MCF 10A (cell line): ENCODE measurements around the gene CISD3. TPM values are rescaled to one million over a fixed set of nuclear protein-coding genes. Genes with fewer than 3 reads are reported as not detected.

Experiments
- BruUV-seq: library from RNA; stranded (reverse); fragments of 400-500 nt; replicated peaks from 2 replicates; lab custom pipeline; 2021; lab: Mats Ljungman, UMichigan
- CTCF ChIA-PET: fragments of 300-600 bp; sonication (Branson Sonifier 250); formaldehyde crosslinking; extraction: SDS; loops from one replicate; lab custom pipeline; 2021; ENCODE audit warnings: antibody characterized with exemption, inconsistent platforms; lab: Yijun Ruan, JAX
- POLR2A ChIA-PET: fragments of 300-600, 350-650 bp; sonication (Branson Sonifier 250); formaldehyde crosslinking; extraction: SDS; loops from one replicate; lab custom pipeline; 2020; ENCODE audit warnings: antibody characterized with exemption, inconsistent platforms; lab: Yijun Ruan, JAX
- DNase-seq: peaks from one replicate; pipeline ENCODE4 v3.0.0-alpha.2; 2018; ENCODE audit not compliant: unreplicated experiment
- H3K27ac Mint-ChIP-seq: one replicate; pipeline ENCODE4 v1.8.0; 2022; ENCODE audit warnings: mild to moderate bottlenecking, low read depth, mixed read lengths; ENCODE audit not compliant: unreplicated experiment
- H3K27me3 Mint-ChIP-seq: one replicate; pipeline ENCODE4 v1.8.0; 2022; ENCODE audit warnings: mixed read lengths; ENCODE audit not compliant: insufficient read depth, unreplicated experiment
- H3K36me3 Mint-ChIP-seq: one replicate; pipeline ENCODE4 v1.8.0; 2022; ENCODE audit warnings: mild to moderate bottlenecking, moderate library complexity, mixed read lengths; ENCODE audit not compliant: insufficient read depth, unreplicated experiment
- H3K4me1 Mint-ChIP-seq: one replicate; pipeline ENCODE4 v1.8.0; 2022; ENCODE audit warnings: mixed read lengths; ENCODE audit not compliant: insufficient read depth, unreplicated experiment
- H3K4me3 Mint-ChIP-seq: one replicate; pipeline ENCODE4 v1.8.0; 2022; ENCODE audit warnings: mild to moderate bottlenecking, moderate library complexity, mixed read lengths; ENCODE audit not compliant: unreplicated experiment
- H3K9me3 Mint-ChIP-seq: one replicate; pipeline ENCODE4 v1.8.0; 2022; ENCODE audit warnings: mixed read lengths; ENCODE audit not compliant: unreplicated experiment
- CTCF ChIP-seq: fragments of 200-600 bp; IDR thresholded peaks from one replicate; pipeline ENCODE4 v1.8.0; 2022; ENCODE audit warnings: antibody characterized with exemption, mild to moderate bottlenecking; ENCODE audit not compliant: unreplicated experiment
- intact Hi-C: fragments of 100-400 bp; cut with micrococcal nuclease; formaldehyde crosslinking; loops from 2 replicates; pipeline ENCODE4 v1.14.1; 2022
- total RNA-seq: library from RNA; stranded (reverse); gene quantifications from 2 replicates; pipeline ENCODE4 v1.2.3, GENCODE V29; 2022

Gene CISD3
- total RNA-seq, 1 experiment from 2014 or later: 42.0 TPM

GRCh38 chr17:38697061-38697820 lies 32.9 kb upstream of the CISD3 start:
- H3K27ac Mint-ChIP-seq: peak overlapping the region; percentile 16
- BruUV-seq: no TSS peak
- intact Hi-C loops: no loop called here
- no peak overlapping the region for H3K4me3 Mint-ChIP-seq
- ChIA-PET POLR2A (interaction anchor here (0.6 kb wide), 1 partner anchor 182 kb away, joined by 3 read pairs; no protein-coding TSS in a partner anchor), CTCF (interaction anchor here (1.1 to 1.5 kb wide), 2 partner anchors 10 to 14 kb away, joined by 3 to 6 read pairs; no protein-coding TSS in a partner anchor)
- no peak for DNase-seq
- no peak for TF ChIP-seq CTCF
- no peaks in the 10 kb centered on the region for H3K9me3 Mint-ChIP-seq
- H3K4me1 Mint-ChIP-seq: peaks cover 7% of the 10 kb centered on the region
- peaks cover 18% of the 10 kb centered on the region for H3K27me3 Mint-ChIP-seq
- H3K36me3 Mint-ChIP-seq: peaks cover 3% of the 10 kb centered on the region

GRCh38 chr17:38698760-38699159 lies 31.4 kb upstream of the CISD3 start:
- peaks cover 12% of the 10 kb centered on the region for H3K36me3 Mint-ChIP-seq
- intact Hi-C loops: no loop called here
- TF ChIP-seq CTCF: no peak
- ChIA-PET POLR2A (interaction anchor here (0.7 kb wide), 1 partner anchor 54 kb away, joined by 4 read pairs; no protein-coding TSS in a partner anchor), CTCF (interaction anchor here (0.8 kb wide), 1 partner anchor 40 kb away, joined by 3 read pairs; no protein-coding TSS in a partner anchor)
- H3K4me3 Mint-ChIP-seq: no peak overlapping the region
- peaks cover 7% of the 10 kb centered on the region for H3K4me1 Mint-ChIP-seq
- DNase-seq: no peak
- peaks cover 18% of the 10 kb centered on the region for H3K27me3 Mint-ChIP-seq
- BruUV-seq: no TSS peak
- H3K27ac Mint-ChIP-seq: no peak overlapping the region
- no peaks in the 10 kb centered on the region for H3K9me3 Mint-ChIP-seq

GRCh38 chr17:38701504-38702165 lies 28.5 kb upstream of the CISD3 start:
- TSS peak; percentile 26 for BruUV-seq
- ChIA-PET POLR2A (interaction anchor here (0.6 to 4.6 kb wide), 9 partner anchors 16 to 168 kb away, joined by 3 to 39 read pairs (median 5); partner anchors contain the start of genes CISD3, EPOP, LASP1 and PSMB3), CTCF (interaction anchor here (0.7 kb wide), 2 partner anchors 287 to 357 kb away, joined by 3 read pairs; no protein-coding TSS in a partner anchor)
- Mint-ChIP-seq H3K9me3 (no peaks in the 10 kb centered on the region), H3K27me3 (peaks cover 17% of the 10 kb centered on the region), H3K27ac (peak overlapping the region; percentile 75), H3K36me3 (peaks cover 18% of the 10 kb centered on the region), H3K4me1 (peaks cover 11% of the 10 kb centered on the region), H3K4me3 (peak overlapping the region; percentile 99)
- DNase-seq: peak; percentile 35
- no peak for TF ChIP-seq CTCF
- intact Hi-C loops: loop anchor here (2.0 to 10.0 kb wide), 2 partner anchors 25 to 53 kb away; partner anchors contain the start of gene PSMB3
